GM21526 (cell line): ENCODE data around the gene ZMYND15.

Source experiments
- ATAC-seq: cut with Tn5 transposase; IDR thresholded peaks from one replicate; pipeline ENCODE4 v1.9.1; 2021; ENCODE audit warnings: moderate library complexity; ENCODE audit not compliant: unreplicated experiment, low FRiP score

Gene ZMYND15

GRCh38 chr17:4740584-4740983 lies 951 bp downstream of the ZMYND15 start:
- no peak for ATAC-seq

GRCh38 chr17:4741544-4741943 lies 1.9 kb downstream of the ZMYND15 start:
- ATAC-seq: no peak

- no peak for ATAC-seq
These were observed 2.5 kb downstream of the ZMYND15 start for GRCh38 chr17:4742133-4742532.

- no peak for ATAC-seq
These were observed 3.0 kb downstream of the ZMYND15 start for GRCh38 chr17:4742629-4743028.

GRCh38 chr17:4743216-4743615 lies 3.6 kb downstream of the ZMYND15 start:
- ATAC-seq: no peak

GRCh38 chr17:4743898-4744297 lies 4.3 kb downstream of the ZMYND15 start:
- no peak for ATAC-seq

- ATAC-seq: no peak
These were observed 5.7 kb downstream of the ZMYND15 start for GRCh38 chr17:4744999-4745969.

- no peak for ATAC-seq
These were observed 8.2 kb downstream of the ZMYND15 start for GRCh38 chr17:4747847-4748246.

GRCh38 chr17:4748686-4749085 lies 9.1 kb downstream of the ZMYND15 start:
- ATAC-seq: no peak

GRCh38 chr17:4750606-4751005 lies 11.0 kb downstream of the ZMYND15 start:
- ATAC-seq: no peak

GRCh38 chr17:4751932-4752331 lies 12.3 kb downstream of the ZMYND15 start:
- no peak for ATAC-seq

- no peak for ATAC-seq
These were observed 13.8 kb downstream of the ZMYND15 start for GRCh38 chr17:4753392-4753791.

GRCh38 chr17:4759776-4760236 lies 20.2 kb downstream of the ZMYND15 start:
- no peak for ATAC-seq

GRCh38 chr17:4764595-4764994 lies 25.0 kb downstream of the ZMYND15 start:
- no peak for ATAC-seq

GRCh38 chr17:4766201-4766600 lies 26.6 kb downstream of the ZMYND15 start:
- no peak for ATAC-seq

- ATAC-seq: no peak
These were observed 27.1 kb downstream of the ZMYND15 start for GRCh38 chr17:4766723-4767122.

GRCh38 chr17:4768298-4768697 lies 28.7 kb downstream of the ZMYND15 start:
- no peak for ATAC-seq

GRCh38 chr17:4769628-4770027 lies 30.0 kb downstream of the ZMYND15 start:
- ATAC-seq: no peak

GRCh38 chr17:4771519-4772234 lies 32.0 kb downstream of the ZMYND15 start, which contains the start of gene TM4SF5:
TM4SF5 (plus strand) TSS chr17:4771886; CDS start chr17:4771923, 37 bp downstream.
- no peak for ATAC-seq

- ATAC-seq: no peak
These were observed 32.6 kb downstream of the ZMYND15 start for GRCh38 chr17:4772235-4772613.

GRCh38 chr17:4777969-4778760 lies 38.5 kb downstream of the ZMYND15 start:
- ATAC-seq: no peak
